ENCODE measurements around the gene OCSTAMP. TPM values are rescaled to one million over a fixed set of nuclear protein-coding genes. Genes with fewer than 3 reads are reported as not detected.

OCSTAMP gene
- total RNA-seq, 2 experiments from 2014 or later: not detected

DNA sequence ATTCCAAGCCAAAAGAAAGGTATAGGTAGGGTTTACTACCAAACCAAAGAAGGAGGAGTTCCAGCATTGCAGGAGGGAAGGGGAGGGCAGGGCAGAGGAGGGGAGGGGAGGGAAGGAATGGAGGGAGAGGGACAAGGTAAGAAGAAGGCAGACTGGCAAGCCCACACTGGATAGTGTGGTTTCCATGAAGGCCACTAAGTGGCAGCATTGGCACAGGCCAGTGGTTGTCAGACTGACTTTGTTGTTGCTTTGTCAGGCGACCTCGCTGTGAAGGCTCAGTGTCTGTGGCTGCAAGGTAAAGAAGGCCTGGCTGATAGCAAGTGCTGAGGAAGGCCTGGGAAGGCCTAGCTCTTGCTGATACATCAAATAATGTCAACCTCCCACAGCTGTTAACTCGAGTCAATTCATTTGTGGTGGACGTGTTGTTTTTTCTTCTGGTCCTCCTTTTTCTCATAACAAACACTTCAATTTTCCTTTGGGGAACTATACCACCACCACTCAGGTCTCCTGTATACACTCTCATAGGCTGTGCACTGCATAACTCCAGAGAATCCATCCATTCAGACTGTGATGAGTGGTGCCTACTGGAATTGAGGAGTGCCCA, 29.4 kb downstream of the OCSTAMP start:
- Mint-ChIP-seq H3K27me3 (ENCODE audit: low read depth) (peaks cover 23% of the 10 kb centered on the region), H3K9me3 (no peaks in the 10 kb centered on the region), H3K4me1 (ENCODE audit: low read depth) (no peaks in the 10 kb centered on the region), H3K36me3 (ENCODE audit: low read depth) (no peaks in the 10 kb centered on the region), H3K27ac (no peak overlapping the region), H3K4me3 (no peak overlapping the region)
- intact Hi-C loops (cut with micrococcal nuclease): loop anchor here (1.0 to 2.0 kb wide), 2 partner anchors 42 to 160 kb away; no protein-coding TSS in a partner anchor
- DNase-seq: peak; percentile 70
- CTCF ChIA-PET: interaction anchor here (2.1 to 2.4 kb wide), 2 partner anchors 161 to 162 kb away, joined by 10 to 11 read pairs; no protein-coding TSS in a partner anchor

DNA sequence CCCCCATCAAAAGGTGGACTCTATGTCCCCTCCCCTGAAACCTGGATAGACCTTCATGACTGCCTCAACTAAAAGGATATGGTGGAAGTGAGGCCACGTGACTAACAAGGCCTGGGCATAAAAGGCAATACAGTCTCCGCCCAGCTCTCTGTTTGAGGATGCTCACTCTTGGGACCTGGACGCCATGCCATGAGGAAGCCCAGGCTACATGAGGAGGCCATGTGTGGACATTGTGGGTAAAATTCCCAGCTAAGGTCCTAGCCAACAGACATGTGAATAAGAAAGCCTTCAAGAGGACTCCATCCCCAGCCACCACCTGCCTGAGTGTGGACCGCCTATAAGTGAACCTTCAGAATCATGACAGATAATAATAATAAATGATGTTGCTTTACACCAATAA, 29.9 kb downstream of the OCSTAMP start:
- Mint-ChIP-seq H3K27me3 (ENCODE audit: low read depth) (peaks cover 23% of the 10 kb centered on the region), H3K4me3 (no peak overlapping the region), H3K4me1 (ENCODE audit: low read depth) (no peaks in the 10 kb centered on the region), H3K9me3 (no peaks in the 10 kb centered on the region), H3K36me3 (ENCODE audit: low read depth) (no peaks in the 10 kb centered on the region), H3K27ac (no peak overlapping the region)
- intact Hi-C loops (cut with micrococcal nuclease): loop anchor here (2.0 kb wide), 1 partner anchor 42 kb away; no protein-coding TSS in a partner anchor
- CTCF ChIA-PET: interaction anchor here (2.1 to 2.4 kb wide), 2 partner anchors 162 to 164 kb away, joined by 11 to 14 read pairs; no protein-coding TSS in a partner anchor
- no peak for DNase-seq

- intact Hi-C loops (cut with micrococcal nuclease): loop anchor here (2.0 kb wide), 1 partner anchor 43 kb away; no protein-coding TSS in a partner anchor
- no peaks in the 10 kb centered on the region for H3K36me3 Mint-ChIP-seq (ENCODE audit: low read depth)
- CTCF ChIA-PET: interaction anchor here (0.8 to 2.4 kb wide), 4 partner anchors 36 to 175 kb away, joined by 3 to 14 read pairs (median 7); no protein-coding TSS in a partner anchor
Measured at GRCh38 chr20:46519471-46520068, 30.9 kb downstream of the OCSTAMP start.

DNA sequence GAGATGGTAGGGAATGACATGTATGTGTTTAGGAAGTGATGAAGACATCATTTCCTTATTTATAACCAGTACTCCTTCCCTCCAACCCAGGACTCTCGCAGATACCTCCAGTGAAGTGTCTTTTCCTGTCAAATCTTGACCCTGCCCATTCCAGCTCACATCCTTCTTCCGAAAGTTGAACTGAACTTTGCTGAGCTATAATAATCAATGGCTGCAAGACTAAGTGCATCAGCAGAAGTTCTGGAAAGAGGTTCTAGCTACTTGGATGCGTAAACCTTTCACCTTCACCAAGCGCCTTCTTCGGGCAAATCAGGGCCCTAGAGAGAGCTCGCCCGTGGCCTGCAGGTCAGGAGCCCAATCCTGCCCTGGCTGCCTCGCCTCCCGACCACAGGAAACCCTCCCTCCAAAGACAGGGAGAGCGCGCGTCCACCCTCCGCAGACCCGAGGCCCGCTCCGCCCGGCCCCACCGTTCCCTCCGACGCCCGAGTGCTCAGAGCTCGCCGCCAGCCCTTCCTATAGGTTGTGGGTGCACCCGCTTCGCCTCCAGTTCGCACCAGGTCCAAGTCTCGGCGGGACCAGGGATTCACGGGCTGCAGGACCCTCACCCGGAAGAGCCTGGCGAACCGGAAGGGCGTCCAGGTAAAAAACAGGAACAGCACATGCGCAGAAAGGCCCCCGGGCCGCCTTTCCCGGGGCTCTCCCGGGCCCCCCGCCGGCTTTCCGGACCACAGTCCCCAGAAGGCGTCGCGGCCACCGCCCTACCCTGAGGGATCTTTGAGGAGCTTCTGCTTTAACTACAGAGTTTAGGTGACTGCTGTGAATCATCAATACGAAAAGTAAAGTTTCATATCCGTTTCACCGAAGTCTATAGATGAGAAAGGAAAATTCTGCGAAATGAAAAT, 37.3 kb downstream of the OCSTAMP start, which contains the start of gene ZNF334:
TSS of gene ZNF334 (minus strand) at position 617 of the 902 bp plus-strand sequence. CDS start 1,457 bp downstream, outside the sequence.
- no peaks in the 10 kb centered on the region for H3K9me3 Mint-ChIP-seq
- peaks cover 39% of the 10 kb centered on the region for H3K27me3 Mint-ChIP-seq (ENCODE audit: low read depth)
- H3K27ac Mint-ChIP-seq: peak within 1 kb of the TSS; percentile 39

More at GRCh38 chr20:46519471-46520068, 30.9 kb downstream of the OCSTAMP start:
- H3K27me3 Mint-ChIP-seq (ENCODE audit: low read depth): peaks cover 26% of the 10 kb centered on the region
- H3K27ac Mint-ChIP-seq: no peak overlapping the region
- H3K4me1 Mint-ChIP-seq (ENCODE audit: low read depth): peaks cover 2% of the 10 kb centered on the region
- H3K4me3 Mint-ChIP-seq: no peak overlapping the region
- H3K9me3 Mint-ChIP-seq: no peaks in the 10 kb centered on the region
- no peak for DNase-seq

GRCh38 chr20:46509523-46509922, 40.9 kb downstream of the OCSTAMP start:
- no peaks in the 10 kb centered on the region for H3K9me3 Mint-ChIP-seq
- no peak overlapping the region for H3K4me3 Mint-ChIP-seq
- peaks cover 34% of the 10 kb centered on the region for H3K4me1 Mint-ChIP-seq (ENCODE audit: low read depth)
- H3K27me3 Mint-ChIP-seq (ENCODE audit: low read depth): peaks cover 41% of the 10 kb centered on the region
- H3K36me3 Mint-ChIP-seq (ENCODE audit: low read depth): peaks cover 4% of the 10 kb centered on the region
- peak; percentile 20 for DNase-seq
- intact Hi-C loops (cut with micrococcal nuclease): no loop called here
- CTCF ChIA-PET: interaction anchor here (0.9 kb wide), 1 partner anchor 243 kb away, joined by 3 read pairs; no protein-coding TSS in a partner anchor
- H3K27ac Mint-ChIP-seq: no peak overlapping the region

More for the DNA sequence above, 37.3 kb downstream of the OCSTAMP start, which contains the start of gene ZNF334:
- peak; percentile 77 for DNase-seq
- CTCF ChIA-PET: interaction anchor here (1.0 kb wide), 1 partner anchor 173 kb away, joined by 4 read pairs; no protein-coding TSS in a partner anchor
- Mint-ChIP-seq H3K4me3 (peak within 1 kb of the TSS; percentile 79), H3K36me3 (ENCODE audit: low read depth) (peaks cover 4% of the 10 kb centered on the region), H3K4me1 (ENCODE audit: low read depth) (peaks cover 29% of the 10 kb centered on the region)
- intact Hi-C loops (cut with micrococcal nuclease): loop anchor here (1.0 to 2.0 kb wide), 4 partner anchors 32 to 176 kb away; partner anchors contain the start of gene TP53RK

GRCh38 chr20:46507760-46508407, 42.6 kb downstream of the OCSTAMP start:
- peak; percentile 16 for DNase-seq
- Mint-ChIP-seq H3K9me3 (peaks cover 9% of the 10 kb centered on the region), H3K4me3 (no peak overlapping the region), H3K36me3 (ENCODE audit: low read depth) (peaks cover 10% of the 10 kb centered on the region), H3K27me3 (ENCODE audit: low read depth) (peaks cover 48% of the 10 kb centered on the region), H3K27ac (peak overlapping the region; percentile 48), H3K4me1 (ENCODE audit: low read depth) (peaks cover 28% of the 10 kb centered on the region)
- intact Hi-C loops (cut with micrococcal nuclease): no loop called here
- CTCF ChIA-PET: no interaction called here

GRCh38 chr20:46505506-46505905, 44.9 kb downstream of the OCSTAMP start:
- DNase-seq: no peak
- H3K4me3 Mint-ChIP-seq: no peak overlapping the region
- peaks cover 31% of the 10 kb centered on the region for H3K9me3 Mint-ChIP-seq
- H3K27me3 Mint-ChIP-seq (ENCODE audit: low read depth): peaks cover 34% of the 10 kb centered on the region
- peaks cover 21% of the 10 kb centered on the region for H3K4me1 Mint-ChIP-seq (ENCODE audit: low read depth)
- CTCF ChIA-PET: interaction anchor here (1.1 kb wide), 1 partner anchor 11 kb away, joined by 3 read pairs; no protein-coding TSS in a partner anchor
- H3K27ac Mint-ChIP-seq: no peak overlapping the region
- intact Hi-C loops (cut with micrococcal nuclease): no loop called here
- H3K36me3 Mint-ChIP-seq (ENCODE audit: low read depth): peaks cover 20% of the 10 kb centered on the region

- Mint-ChIP-seq H3K27ac (no peak overlapping the region), H3K27me3 (ENCODE audit: low read depth) (peaks cover 32% of the 10 kb centered on the region), H3K36me3 (ENCODE audit: low read depth) (peaks cover 17% of the 10 kb centered on the region), H3K4me3 (no peak overlapping the region), H3K9me3 (peaks cover 36% of the 10 kb centered on the region), H3K4me1 (ENCODE audit: low read depth) (no peaks in the 10 kb centered on the region)
- intact Hi-C loops (cut with micrococcal nuclease): no loop called here
- CTCF ChIA-PET: no interaction called here
- DNase-seq: no peak
Measured at GRCh38 chr20:46501961-46502360, 48.5 kb downstream of the OCSTAMP start.

- Mint-ChIP-seq H3K9me3 (peaks cover 36% of the 10 kb centered on the region), H3K27ac (no peak overlapping the region), H3K27me3 (ENCODE audit: low read depth) (peaks cover 34% of the 10 kb centered on the region), H3K4me3 (no peak overlapping the region), H3K36me3 (ENCODE audit: low read depth) (peaks cover 17% of the 10 kb centered on the region), H3K4me1 (ENCODE audit: low read depth) (no peaks in the 10 kb centered on the region)
- CTCF ChIA-PET: no interaction called here
- intact Hi-C loops (cut with micrococcal nuclease): no loop called here
- DNase-seq: no peak
Measured at GRCh38 chr20:46501337-46501942, 49.0 kb downstream of the OCSTAMP start.

DNA sequence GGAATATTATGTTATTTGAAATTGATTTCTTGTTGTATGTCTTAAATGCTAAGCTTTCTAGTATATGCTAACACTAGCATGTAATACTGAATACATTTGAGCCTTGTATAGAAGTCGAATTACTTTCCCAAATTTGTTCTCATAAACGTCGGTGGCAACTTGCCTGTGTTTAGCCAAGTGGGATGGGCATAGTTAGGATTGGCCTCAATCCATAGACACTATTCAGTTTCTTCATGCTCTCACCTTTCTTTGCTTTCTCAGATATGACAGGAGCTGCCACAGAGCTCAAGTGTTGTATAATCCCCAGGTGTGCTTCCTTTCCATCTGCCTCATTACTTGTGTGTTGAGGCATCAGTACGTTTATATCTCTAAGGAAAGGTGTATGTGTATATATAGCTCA, 56.4 kb downstream of the OCSTAMP start:
- Mint-ChIP-seq H3K4me1 (ENCODE audit: low read depth) (no peaks in the 10 kb centered on the region), H3K27me3 (ENCODE audit: low read depth) (peaks cover 38% of the 10 kb centered on the region), H3K36me3 (ENCODE audit: low read depth) (no peaks in the 10 kb centered on the region), H3K9me3 (no peaks in the 10 kb centered on the region), H3K4me3 (no peak overlapping the region), H3K27ac (no peak overlapping the region)
- DNase-seq: no peak
- intact Hi-C loops (cut with micrococcal nuclease): no loop called here
- CTCF ChIA-PET: interaction anchor here (1.1 kb wide), 1 partner anchor 11 kb away, joined by 3 read pairs; no protein-coding TSS in a partner anchor

DNA sequence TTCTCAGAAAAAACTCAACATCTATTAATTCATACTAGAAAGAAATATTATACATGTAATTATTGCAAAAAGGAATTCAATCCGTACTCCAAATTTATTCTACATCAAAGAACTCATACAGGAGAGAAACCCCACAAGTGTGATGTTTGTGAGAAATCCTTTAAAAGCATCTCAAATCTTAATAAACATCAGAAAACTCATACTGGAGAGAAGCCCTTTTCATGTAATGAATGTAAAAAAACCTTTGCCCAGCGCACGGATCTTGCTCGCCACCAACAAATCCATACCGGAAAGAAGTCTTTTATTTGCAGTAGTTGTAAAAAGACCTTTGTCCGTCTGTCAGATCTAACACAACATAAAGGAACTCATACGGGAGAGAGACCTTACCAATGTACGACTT, 59.1 kb downstream of the OCSTAMP start:
- H3K27ac Mint-ChIP-seq: no peak overlapping the region
- H3K4me3 Mint-ChIP-seq: no peak overlapping the region
- H3K36me3 Mint-ChIP-seq (ENCODE audit: low read depth): no peaks in the 10 kb centered on the region
- intact Hi-C loops (cut with micrococcal nuclease): no loop called here
- H3K4me1 Mint-ChIP-seq (ENCODE audit: low read depth): no peaks in the 10 kb centered on the region
- CTCF ChIA-PET: no interaction called here
- peaks cover 31% of the 10 kb centered on the region for H3K27me3 Mint-ChIP-seq (ENCODE audit: low read depth)
- no peak for DNase-seq
- H3K9me3 Mint-ChIP-seq: no peaks in the 10 kb centered on the region
